ENCODE measurements around the gene GLIPR1.

DNA sequence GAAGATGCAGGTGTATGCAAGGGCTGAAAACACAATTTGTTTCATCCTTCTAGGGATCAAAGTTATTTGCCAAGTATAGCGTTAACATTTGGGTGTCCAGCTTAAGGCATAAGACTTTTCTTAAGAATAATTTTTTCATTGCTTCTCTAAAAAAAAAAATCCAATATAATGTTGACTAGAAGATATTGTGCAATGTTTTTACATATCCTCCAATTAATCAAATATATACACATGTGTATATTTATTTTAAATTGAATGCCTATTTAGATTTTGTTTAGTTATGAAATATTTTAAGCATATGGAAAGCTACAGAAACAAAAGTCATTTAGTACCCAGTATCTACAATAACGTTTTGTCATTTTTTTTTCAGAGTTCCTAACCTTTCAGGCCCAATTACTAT lies 59.3 kb downstream of the GLIPR1 start:
- TF ChIP-seq, protein P1, sequence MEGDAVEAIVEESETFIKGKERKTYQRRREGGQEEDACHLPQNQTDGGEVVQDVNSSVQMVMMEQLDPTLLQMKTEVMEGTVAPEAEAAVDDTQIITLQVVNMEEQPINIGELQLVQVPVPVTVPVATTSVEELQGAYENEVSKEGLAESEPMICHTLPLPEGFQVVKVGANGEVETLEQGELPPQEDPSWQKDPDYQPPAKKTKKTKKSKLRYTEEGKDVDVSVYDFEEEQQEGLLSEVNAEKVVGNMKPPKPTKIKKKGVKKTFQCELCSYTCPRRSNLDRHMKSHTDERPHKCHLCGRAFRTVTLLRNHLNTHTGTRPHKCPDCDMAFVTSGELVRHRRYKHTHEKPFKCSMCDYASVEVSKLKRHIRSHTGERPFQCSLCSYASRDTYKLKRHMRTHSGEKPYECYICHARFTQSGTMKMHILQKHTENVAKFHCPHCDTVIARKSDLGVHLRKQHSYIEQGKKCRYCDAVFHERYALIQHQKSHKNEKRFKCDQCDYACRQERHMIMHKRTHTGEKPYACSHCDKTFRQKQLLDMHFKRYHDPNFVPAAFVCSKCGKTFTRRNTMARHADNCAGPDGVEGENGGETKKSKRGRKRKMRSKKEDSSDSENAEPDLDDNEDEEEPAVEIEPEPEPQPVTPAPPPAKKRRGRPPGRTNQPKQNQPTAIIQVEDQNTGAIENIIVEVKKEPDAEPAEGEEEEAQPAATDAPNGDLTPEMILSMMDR (IDR thresholded peaks at IDR 0.05; ENCODE audit: low read depth, low read length) = no peak
- TF ChIP-seq EZH2phosphoT487 (IDR thresholded peaks at IDR 0.05; ENCODE audit: low read depth) = no peak
